ENCODE results near the gene ANGPTL2. TPM values are rescaled to one million over a fixed set of nuclear protein-coding genes. Genes with fewer than 3 reads are reported as not detected.
"Not testable (repeated sequence)": the region's sequence is repeated elsewhere in the genome, so short reads cannot be mapped to it uniquely, and the experiment has no call there.

The ANGPTL2 gene
- 10 to 100 TPM; 18.6 to 49.1 TPM for total RNA-seq

DNA sequence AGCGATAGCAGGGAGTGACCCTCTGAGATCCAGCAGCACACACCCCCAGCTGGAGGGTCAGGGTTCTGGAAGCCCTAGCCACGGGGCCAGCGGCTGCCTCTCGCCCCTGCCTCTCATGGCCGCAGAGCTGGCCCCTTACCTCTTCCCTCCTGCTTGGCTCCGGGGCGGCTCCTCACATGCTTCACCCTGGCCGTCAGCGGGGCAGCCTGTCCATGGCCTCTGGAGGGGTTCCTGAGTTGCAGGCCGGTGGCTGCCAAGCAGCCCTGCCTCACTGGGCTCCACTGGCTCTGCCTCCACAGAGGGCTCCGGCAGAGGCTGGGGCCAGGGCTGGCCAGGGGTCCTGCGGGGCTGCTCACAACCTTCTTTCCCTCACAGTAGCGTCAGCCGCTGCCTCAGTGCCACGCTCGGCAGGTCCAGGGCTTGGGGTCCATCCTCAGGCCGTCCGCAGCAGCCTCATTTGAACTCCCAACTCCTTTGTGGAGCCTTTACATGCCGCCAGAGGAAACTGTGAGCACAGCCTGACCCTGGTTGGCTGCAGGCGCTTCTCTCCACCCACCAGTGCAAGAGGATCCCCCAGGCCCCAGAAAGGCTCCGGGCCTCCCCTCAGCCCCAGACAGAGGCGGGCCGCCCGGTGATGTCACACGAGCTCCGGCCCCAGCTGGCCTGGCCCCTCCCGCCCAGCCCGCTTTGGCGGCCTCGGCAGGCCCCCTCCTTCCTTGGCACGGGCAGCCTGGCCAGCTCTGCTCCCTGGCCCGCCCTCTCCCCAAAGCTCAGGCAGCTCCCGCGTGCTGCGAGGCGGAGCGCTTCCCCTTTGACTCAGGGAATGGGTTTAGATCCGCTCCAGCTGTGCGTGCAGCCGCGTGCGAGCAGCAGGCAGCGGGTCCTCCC lies at the start of gene ANGPTL2:
TSS of gene ANGPTL2 (minus strand) at position 460 of the 888 bp plus-strand sequence. CDS start 13,904 bp downstream, outside the sequence.
- Histone ChIP-seq H3K27ac (peak within 1 kb of the TSS; percentile 80 to 86), H3K4me3 (peak within 1 kb of the TSS; percentile 80), H3K27me3 (replicated peaks; ENCODE audit: insufficient read depth) (no peaks in the 10 kb centered on the region), H3K4me1 (ENCODE audit: control insufficient read depth in 1 of 2, low read depth in 2 of 2) (peaks cover 6 to 34% of the 10 kb centered on the region in 2 donors), H3K9me3 (no peaks in the 10 kb centered on the region), H3K36me3 (no peaks in the 10 kb centered on the region)
- DNase-seq (ENCODE audit: low spot score) (peak; percentile 66), ATAC-seq (ENCODE audit: insufficient number of reproducible peaks, low FRiP score, low read depth) (peak; percentile 80)
- TF ChIP-seq CTCF (IDR thresholded peaks at IDR 0.05), result no peak

DNA sequence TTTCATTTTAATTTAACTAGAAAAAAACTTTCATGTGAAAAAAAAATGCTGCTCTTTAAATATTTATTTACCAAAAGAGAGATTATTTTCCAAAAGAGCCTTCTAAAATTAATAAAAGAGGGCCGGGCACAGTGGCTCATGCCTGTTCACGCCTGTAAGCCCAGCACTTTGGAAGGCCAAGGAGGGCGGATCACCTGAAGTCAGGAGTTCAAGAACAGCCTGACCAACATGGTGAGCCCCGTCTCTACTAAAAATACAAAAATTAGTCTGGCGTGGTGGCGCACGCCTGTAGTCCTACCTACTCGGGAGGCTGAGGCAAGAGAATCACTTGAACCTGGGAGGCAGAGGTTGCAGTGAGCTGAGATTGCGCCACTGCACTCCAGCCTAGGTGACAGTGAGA lies 48.9 kb upstream of the ANGPTL2 start:
- H3K9me3 ChIP-seq; ATAC-seq (ENCODE audit: insufficient number of reproducible peaks, low FRiP score, low read depth); H3K4me3 ChIP-seq; H3K27me3 ChIP-seq (replicated peaks; ENCODE audit: insufficient read depth); H3K4me1 ChIP-seq (ENCODE audit: control insufficient read depth in 1 of 2, low read depth in 2 of 2); DNase-seq (ENCODE audit: low spot score); H3K27ac ChIP-seq; H3K36me3 ChIP-seq: not testable (repeated sequence)

GRCh38 chr9:127170652-127171051 lies 48.2 kb upstream of the ANGPTL2 start:
- TF ChIP-seq CTCF (IDR thresholded peaks at IDR 0.05), result no peak
- DNase-seq (ENCODE audit: low spot score), result no peak
- Histone ChIP-seq H3K4me3 (no peak overlapping the region), H3K4me1 (ENCODE audit: control insufficient read depth in 1 of 2, low read depth in 2 of 2) (no peaks in the 10 kb centered on the region), H3K36me3 (no peaks in the 10 kb centered on the region), H3K27me3 (replicated peaks; ENCODE audit: insufficient read depth) (no peaks in the 10 kb centered on the region), H3K9me3 (no peaks in the 10 kb centered on the region), H3K27ac (no peak overlapping the region)
- no peak for ATAC-seq (ENCODE audit: insufficient number of reproducible peaks, low FRiP score, low read depth)

- no peak for TF ChIP-seq CTCF (IDR thresholded peaks at IDR 0.05)
- H3K36me3 ChIP-seq, result no peaks in the 10 kb centered on the region
- H3K9me3 ChIP-seq, result no peaks in the 10 kb centered on the region
- DNase-seq (ENCODE audit: low spot score) (no peak), ATAC-seq (ENCODE audit: insufficient number of reproducible peaks, low FRiP score, low read depth) (no peak)
- no peak overlapping the region for H3K27ac ChIP-seq
- no peaks in the 10 kb centered on the region for H3K27me3 ChIP-seq (replicated peaks; ENCODE audit: insufficient read depth)
- H3K4me3 ChIP-seq, result no peak overlapping the region
- H3K4me1 ChIP-seq (ENCODE audit: control insufficient read depth in 1 of 2, low read depth in 2 of 2), result no peaks in the 10 kb centered on the region
Observed at GRCh38 chr9:127170103-127170502, 47.7 kb upstream of the ANGPTL2 start.

GRCh38 chr9:127169575-127169883 lies 47.1 kb upstream of the ANGPTL2 start:
- no peak overlapping the region for H3K27ac ChIP-seq
- no peaks in the 10 kb centered on the region for H3K27me3 ChIP-seq (replicated peaks; ENCODE audit: insufficient read depth)
- no peaks in the 10 kb centered on the region for H3K9me3 ChIP-seq
- DNase-seq (ENCODE audit: low spot score) (no peak), ATAC-seq (ENCODE audit: insufficient number of reproducible peaks, low FRiP score, low read depth) (no peak)
- H3K4me3 ChIP-seq, result no peak overlapping the region
- TF ChIP-seq CTCF (IDR thresholded peaks at IDR 0.05), result no peak
- no peaks in the 10 kb centered on the region for H3K36me3 ChIP-seq
- H3K4me1 ChIP-seq (ENCODE audit: control insufficient read depth in 1 of 2, low read depth in 2 of 2), result no peaks in the 10 kb centered on the region

Measured in thoracic aorta (tissue), 2 donors.